Endothelial cell of umbilical vein (primary cell): ENCODE measurements around the gene EIF3K. TPM values are rescaled to one million over a fixed set of nuclear protein-coding genes. Genes with fewer than 3 reads are reported as not detected.

Source experiments
- BruUV-seq: library from RNA; stranded (reverse); fragments of 400-500 nt; replicated peaks from 2 replicates; lab custom pipeline; 2021; lab: Mats Ljungman, UMichigan
- CTCF ChIA-PET: fragments of 300-600, 350-600 bp; sonication (Branson Sonifier 250); formaldehyde crosslinking; loops from one replicate; lab custom pipeline; 2021; ENCODE audit warnings: antibody characterized with exemption, inconsistent platforms; lab: Charles Lee
- POLR2A ChIA-PET: fragments of 300-600, 350-600 bp; sonication (Branson Sonifier 250); formaldehyde crosslinking; loops from one replicate; lab custom pipeline; 2021; ENCODE audit warnings: antibody characterized with exemption, inconsistent platforms; lab: Charles Lee
- DNase-seq: peaks from one replicate; pipeline ENCODE4 v3.0.0-alpha.2; 2011; ENCODE audit warnings: low read depth, low spot score
- FAIRE-seq: peaks from 2 replicates; lab custom pipeline; 2011; peaks lifted over from hg19 to GRCh38; lab: Jason Lieb, UNC
- H2AFZ ChIP-seq: 2 replicates; pipeline ENCODE4 v1.6.0; 2012; ENCODE audit warnings: low read depth, low read length, control low read depth, inconsistent platforms
- H3K27ac ChIP-seq: 2 replicates; pipeline ENCODE4 v1.5.1; 2011; ENCODE audit warnings: low read depth, mild to moderate bottlenecking, control low read depth, low read length, moderate library complexity; ENCODE audit not compliant: insufficient read depth
- H3K27me3 ChIP-seq, 2 experiments: 2 replicates each; pipeline versions ENCODE4 v1.6.0 to v1.6.1; 2011; ENCODE audit warnings: low read length in 2 of 2, mixed read lengths in 1 of 2; ENCODE audit not compliant: control insufficient read depth in 2 of 2, insufficient read depth in 2 of 2
- H3K36me3 ChIP-seq, 2 experiments: 2 replicates in 1 of 2; 3 replicates in 1 of 2; pipeline ENCODE4 v1.5.1; 2011; ENCODE audit warnings: low read length in 2 of 2, mild to moderate bottlenecking in 1 of 2, moderate library complexity in 1 of 2; ENCODE audit not compliant: control insufficient read depth in 2 of 2, insufficient read depth in 2 of 2; ENCODE audit errors: extremely low read depth in 1 of 2
- H3K4me1 ChIP-seq: 3 replicates; pipeline ENCODE4 v1.5.1; 2011; ENCODE audit warnings: mild to moderate bottlenecking, low read length; ENCODE audit not compliant: control insufficient read depth, insufficient read depth; ENCODE audit errors: extremely low read depth
- H3K4me2 ChIP-seq: 2 replicates; pipeline ENCODE4 v1.6.1; 2011; ENCODE audit warnings: low read length, control low read depth, mixed read lengths; ENCODE audit not compliant: insufficient read depth
- H3K4me3 ChIP-seq, 3 experiments: fragments of 200-600 bp in 1 of 3; sonication (generic), shearing (Covaris generic) in 1 of 3; replicated peaks in 1 of 3; 2 replicates each; pipeline ENCODE4 v1.5.1; 2011 to 2016; ENCODE audit warnings: control low read depth in 3 of 3, low read length in 3 of 3, mild to moderate bottlenecking in 2 of 3, inconsistent platforms in 1 of 3, low read depth in 1 of 3, moderate library complexity in 1 of 3; ENCODE audit not compliant: insufficient read depth in 1 of 3
- H3K79me2 ChIP-seq: 2 replicates; pipeline ENCODE4 v1.6.0; 2012; ENCODE audit warnings: low read length, inconsistent platforms; ENCODE audit not compliant: control insufficient read depth, insufficient read depth
- H3K9ac ChIP-seq: replicated peaks from 2 replicates; pipeline ENCODE3; 2011; ENCODE audit warnings: low read length, control low read depth; ENCODE audit not compliant: insufficient read depth; ENCODE audit errors: extremely low read depth
- H3K9me1 ChIP-seq: replicated peaks from 3 replicates; pipeline ENCODE4 v1.6.0; 2011; ENCODE audit warnings: mild to moderate bottlenecking, low read length; ENCODE audit not compliant: control insufficient read depth, insufficient read depth; ENCODE audit errors: extremely low read depth
- H3K9me3 ChIP-seq: replicated peaks from 2 replicates; pipeline ENCODE4 v1.5.1; 2012; ENCODE audit warnings: low read length, inconsistent platforms; ENCODE audit not compliant: control insufficient read depth, insufficient read depth
- H4K20me1 ChIP-seq: replicated peaks from 2 replicates; pipeline ENCODE3; 2011; ENCODE audit warnings: mild to moderate bottlenecking, low read length; ENCODE audit not compliant: control insufficient read depth, insufficient read depth; ENCODE audit errors: extremely low read depth
- CTCF ChIP-seq, 2 donors: IDR thresholded peaks; 1 replicate in 1 of 2; 2 replicates in 1 of 2; pipeline ENCODE4 v1.5.1; 2011; ENCODE audit warnings: low read length in 2 of 2, mild to moderate bottlenecking in 2 of 2, moderate library complexity in 2 of 2, control low read depth in 1 of 2, inconsistent platforms in 1 of 2, low read depth in 1 of 2; ENCODE audit not compliant: insufficient read depth in 1 of 2; ENCODE audit errors: extremely low read depth in 1 of 2
- EZH2 ChIP-seq: IDR thresholded peaks from 2 replicates; pipeline ENCODE4 v1.6.1; 2012; ENCODE audit warnings: borderline replicate concordance, low read depth, mild to moderate bottlenecking, moderate library complexity, low read length, inconsistent platforms; ENCODE audit not compliant: severe bottlenecking
- FOS ChIP-seq: IDR thresholded peaks from 2 replicates; pipeline ENCODE4 v1.6.1; 2011; ENCODE audit warnings: mild to moderate bottlenecking, low read length, moderate library complexity, borderline replicate concordance; ENCODE audit not compliant: insufficient read depth
- GATA2 ChIP-seq: IDR thresholded peaks from 2 replicates; pipeline ENCODE4 v1.7.0; 2011; ENCODE audit warnings: low read depth, mild to moderate bottlenecking, moderate library complexity, mixed read lengths, low read length; ENCODE audit not compliant: insufficient read length, insufficient read depth
- JUN ChIP-seq: IDR thresholded peaks from 2 replicates; pipeline ENCODE4 v1.6.1; 2011; ENCODE audit warnings: borderline replicate concordance, low read depth; ENCODE audit not compliant: insufficient read length, insufficient read depth
- MAX ChIP-seq: IDR thresholded peaks from 2 replicates; pipeline ENCODE4 v1.6.1; 2011; ENCODE audit not compliant: insufficient read depth, insufficient read length
- MYC ChIP-seq: IDR thresholded peaks from one replicate; pipeline ENCODE4 v1.6.1; 2011; ENCODE audit warnings: mild to moderate bottlenecking, low read depth, low read length
- POLR2A ChIP-seq: IDR thresholded peaks from 2 replicates; pipeline ENCODE4 v1.6.1; 2012; ENCODE audit warnings: low read depth, mild to moderate bottlenecking, control low read depth, low read length
- POLR2AphosphoS5 ChIP-seq: IDR thresholded peaks from 2 replicates; pipeline ENCODE4 v1.6.1; 2012; ENCODE audit warnings: low read depth, mild to moderate bottlenecking, control low read depth, low read length, moderate library complexity; ENCODE audit not compliant: insufficient read depth
- dilution Hi-C: fragments of 300-500 bp; cut with MboI; formaldehyde crosslinking; loops from one replicate; pipeline ENCODE4 v1.15.0; 2019; ENCODE audit warnings: low sequenced_read_pairs; ENCODE audit not compliant: extremely low pct_ligation_motif_present
- intact Hi-C: fragments of 100-400 bp; cut with micrococcal nuclease; formaldehyde crosslinking; loops from one replicate; pipeline ENCODE4 v1.10.0; 2022
- polyA plus RNA-seq, 4 experiments: library from polyadenylated mRNA; depleted of rRNA in 3 of 4; stranded (reverse) in 3 of 4; unstranded in 1 of 4; fragments of >200 nt; gene quantifications; 2 replicates each; pipeline versions ENCODE4 v1.2.1 to v1.2.3, GENCODE V29; 2011 to 2012; ENCODE audit warnings: missing spikeins in 1 of 4
- total RNA-seq: library from RNA; stranded (reverse); gene quantifications from 2 replicates; pipeline ENCODE4 v1.2.3, GENCODE V29; 2021

The EIF3K gene
- total and polyA plus RNA-seq, 2 donors (not counting 3 experiments of a cell fraction or from before 2014, with no cell fraction given): 267 to 584 TPM

- DNase-seq (no peak), FAIRE-seq (no peak)
- POLR2A ChIA-PET: no interaction called here
- Histone ChIP-seq H3K9me3 (no peaks in the 10 kb centered on the region), H3K9me1 (no peaks in the 10 kb centered on the region), H3K36me3 (peaks cover 6 to 9% of the 10 kb centered on the region in 2 experiments), H4K20me1 (no peaks in the 10 kb centered on the region), H3K79me2 (no peaks in the 10 kb centered on the region), H3K4me1 (peaks cover 5% of the 10 kb centered on the region), H3K9ac (no peak overlapping the region), H2AFZ (no peak overlapping the region), H3K27me3 (no peaks in the 10 kb centered on the region), H3K27ac (no peak overlapping the region), H3K4me3 (no peak overlapping the region), H3K4me2 (no peak overlapping the region)
- intact Hi-C loops: loop anchor here (10.0 kb wide), 1 partner anchor 404 kb away; no protein-coding TSS in a partner anchor
- TF ChIP-seq CTCF (IDR thresholded peaks at IDR 0.05; ENCODE audit: extremely low read depth in 1 of 2, insufficient read depth in 1 of 2, low read depth in 1 of 2, low read length in 2 of 2) (no peak), POLR2AphosphoS5 (no peak), MAX (no peak), POLR2A (no peak), JUN (no peak), MYC (no peak), FOS (no peak), EZH2 (no peak), GATA2 (no peak)
- BruUV-seq: no TSS peak
- CTCF ChIA-PET: interaction anchor here (0.6 to 0.9 kb wide), 2 partner anchors 9 to 236 kb away, joined by 3 to 4 read pairs; partner anchors contain the start of gene ACTN4
- dilution Hi-C loops: no loop called here
Measured at GRCh38 chr19:38638461-38638860, 19.5 kb downstream of the EIF3K start.
